Neural progenitor cell (in vitro differentiated cells): ENCODE results near the gene DHX35.

Experiments
- EZH2 ChIP-seq: fragments of 200-600 bp; sonication (generic); IDR thresholded peaks from 2 replicates; pipeline ENCODE4 v1.6.1; 2017; ENCODE audit warnings: antibody characterized with exemption, mild to moderate bottlenecking, moderate library complexity
- EZH2phosphoT487 ChIP-seq: fragments of 200-600 bp; sonication (generic); IDR thresholded peaks from 2 replicates; pipeline ENCODE4 v1.6.1; 2017; ENCODE audit warnings: antibody characterized with exemption
- TF ChIP-seq, protein P1 (sequence below): fragments of 200-600 bp; sonication (generic); IDR thresholded peaks from 2 replicates; pipeline ENCODE4 v1.5.1; 2017; ENCODE audit warnings: antibody characterized with exemption, mild to moderate bottlenecking

- TF ChIP-seq, protein P1, sequence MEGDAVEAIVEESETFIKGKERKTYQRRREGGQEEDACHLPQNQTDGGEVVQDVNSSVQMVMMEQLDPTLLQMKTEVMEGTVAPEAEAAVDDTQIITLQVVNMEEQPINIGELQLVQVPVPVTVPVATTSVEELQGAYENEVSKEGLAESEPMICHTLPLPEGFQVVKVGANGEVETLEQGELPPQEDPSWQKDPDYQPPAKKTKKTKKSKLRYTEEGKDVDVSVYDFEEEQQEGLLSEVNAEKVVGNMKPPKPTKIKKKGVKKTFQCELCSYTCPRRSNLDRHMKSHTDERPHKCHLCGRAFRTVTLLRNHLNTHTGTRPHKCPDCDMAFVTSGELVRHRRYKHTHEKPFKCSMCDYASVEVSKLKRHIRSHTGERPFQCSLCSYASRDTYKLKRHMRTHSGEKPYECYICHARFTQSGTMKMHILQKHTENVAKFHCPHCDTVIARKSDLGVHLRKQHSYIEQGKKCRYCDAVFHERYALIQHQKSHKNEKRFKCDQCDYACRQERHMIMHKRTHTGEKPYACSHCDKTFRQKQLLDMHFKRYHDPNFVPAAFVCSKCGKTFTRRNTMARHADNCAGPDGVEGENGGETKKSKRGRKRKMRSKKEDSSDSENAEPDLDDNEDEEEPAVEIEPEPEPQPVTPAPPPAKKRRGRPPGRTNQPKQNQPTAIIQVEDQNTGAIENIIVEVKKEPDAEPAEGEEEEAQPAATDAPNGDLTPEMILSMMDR: no peak
- TF ChIP-seq EZH2phosphoT487 (no peak), EZH2 (no peak)
Observed at GRCh38 chr20:38939686-38940085, 22.5 kb upstream of the DHX35 start.
